Measurements from ENCODE around the gene E2F7.

DNA sequence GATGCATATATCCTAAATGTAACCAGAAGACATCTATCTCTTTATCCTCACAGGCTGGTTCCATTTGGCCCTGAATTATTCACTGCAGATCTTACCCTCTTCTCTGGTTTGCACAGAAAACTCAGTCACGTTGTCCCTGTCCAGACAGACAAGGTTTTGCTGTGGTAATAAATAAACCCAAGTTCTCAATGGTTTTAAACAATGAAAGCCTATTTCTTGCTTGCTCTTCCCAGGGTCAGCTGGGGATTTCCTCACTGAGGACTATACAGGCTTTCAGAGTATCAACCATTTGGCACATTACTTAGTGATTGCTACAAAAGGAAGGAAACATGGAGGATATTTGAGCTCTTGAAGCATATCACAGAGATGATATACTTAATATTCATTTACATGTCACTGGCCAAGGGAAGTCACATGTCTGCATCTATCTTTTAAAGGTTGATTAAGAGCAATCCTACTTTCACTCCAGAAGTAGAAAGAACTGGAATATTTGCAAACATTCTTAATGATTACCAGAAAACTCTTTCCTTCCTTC is 24.4 kb upstream of the E2F7 start:
- TF ChIP-seq, protein P1, sequence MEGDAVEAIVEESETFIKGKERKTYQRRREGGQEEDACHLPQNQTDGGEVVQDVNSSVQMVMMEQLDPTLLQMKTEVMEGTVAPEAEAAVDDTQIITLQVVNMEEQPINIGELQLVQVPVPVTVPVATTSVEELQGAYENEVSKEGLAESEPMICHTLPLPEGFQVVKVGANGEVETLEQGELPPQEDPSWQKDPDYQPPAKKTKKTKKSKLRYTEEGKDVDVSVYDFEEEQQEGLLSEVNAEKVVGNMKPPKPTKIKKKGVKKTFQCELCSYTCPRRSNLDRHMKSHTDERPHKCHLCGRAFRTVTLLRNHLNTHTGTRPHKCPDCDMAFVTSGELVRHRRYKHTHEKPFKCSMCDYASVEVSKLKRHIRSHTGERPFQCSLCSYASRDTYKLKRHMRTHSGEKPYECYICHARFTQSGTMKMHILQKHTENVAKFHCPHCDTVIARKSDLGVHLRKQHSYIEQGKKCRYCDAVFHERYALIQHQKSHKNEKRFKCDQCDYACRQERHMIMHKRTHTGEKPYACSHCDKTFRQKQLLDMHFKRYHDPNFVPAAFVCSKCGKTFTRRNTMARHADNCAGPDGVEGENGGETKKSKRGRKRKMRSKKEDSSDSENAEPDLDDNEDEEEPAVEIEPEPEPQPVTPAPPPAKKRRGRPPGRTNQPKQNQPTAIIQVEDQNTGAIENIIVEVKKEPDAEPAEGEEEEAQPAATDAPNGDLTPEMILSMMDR (conservative IDR thresholded peaks at IDR 0.05 in 1 of 2, IDR thresholded peaks at IDR 0.05 in 1 of 2; ENCODE audit: extremely low read depth in 1 of 2, insufficient read depth in 1 of 2, low read depth in 1 of 2, low read length in 2 of 2) = no peak
- no peak for TF ChIP-seq EZH2 (IDR thresholded peaks at IDR 0.05; ENCODE audit: borderline replicate concordance, low read length)

All from mammary epithelial cell (primary cell).